RWPE1 (cell line): ENCODE results near the gene SYT12.

Experiments
- CTCF ChIA-PET: fragments of 350-600 bp; sonication (Branson Sonifier 250); formaldehyde crosslinking; extraction: SDS; loops from one replicate; lab custom pipeline; 2021; lab: Yijun Ruan, JAX
- POLR2A ChIA-PET: fragments of 400-600 bp; formaldehyde crosslinking; extraction: SDS; loops from one replicate; lab custom pipeline; 2020; ENCODE audit warnings: antibody characterized with exemption; ENCODE audit not compliant: low non-redundant PET; lab: Yijun Ruan, JAX
- DNase-seq: peaks from one replicate; pipeline ENCODE4 v3.0.0; 2012; ENCODE audit warnings: low spot score
- H3K27ac ChIP-seq: fragments of 450-650 bp; 2 replicates; pipeline ENCODE4 v1.5.1; 2017
- CTCF ChIP-seq: fragments of 450-650 bp; conservative IDR thresholded peaks from 2 replicates; pipeline ENCODE4 v1.5.1; 2017; ENCODE audit warnings: low read depth, mild to moderate bottlenecking

Gene SYT12

GRCh38 chr11:67066333-67066709 lies 43.4 kb downstream of the SYT12 start:
- peak overlapping the region; percentile 100 for H3K27ac ChIP-seq
- TF ChIP-seq CTCF = no peak
- no peak for DNase-seq
- ChIA-PET POLR2A (interaction anchor here (0.6 kb wide), 1 partner anchor 288 kb away, joined by 3 read pairs; no protein-coding TSS in a partner anchor), CTCF (no interaction called here)

GRCh38 chr11:67071420-67072284 lies 48.7 kb downstream of the SYT12 start:
- POLR2A ChIA-PET = interaction anchor here (0.8 kb wide), 1 partner anchor 9 kb away, joined by 4 read pairs; no protein-coding TSS in a partner anchor
- CTCF ChIA-PET = interaction anchor here (0.6 to 0.8 kb wide), 3 partner anchors 9 to 35 kb away, joined by 3 to 4 read pairs (median 4); no protein-coding TSS in a partner anchor

GRCh38 chr11:67072295-67072694 lies 49.4 kb downstream of the SYT12 start:
- peak overlapping the region; percentile 100 for H3K27ac ChIP-seq
- CTCF ChIA-PET = interaction anchor here (0.6 to 0.7 kb wide), 2 partner anchors 9 to 95 kb away, joined by 3 read pairs; no protein-coding TSS in a partner anchor
- POLR2A ChIA-PET = no interaction called here
- DNase-seq = no peak
- no peak for TF ChIP-seq CTCF

More at GRCh38 chr11:67071420-67072284, 48.7 kb downstream of the SYT12 start:
- TF ChIP-seq CTCF = peak; percentile 28
- no peak for DNase-seq
- H3K27ac ChIP-seq = peak overlapping the region; percentile 100

- no peak for TF ChIP-seq CTCF
- POLR2A ChIA-PET = no interaction called here
- DNase-seq = no peak
- CTCF ChIA-PET = interaction anchor here (0.5 to 0.7 kb wide), 2 partner anchors 20 to 433 kb away, joined by 3 to 4 read pairs; no protein-coding TSS in a partner anchor
- peak overlapping the region; percentile 100 for H3K27ac ChIP-seq
These were observed 51.0 kb downstream of the SYT12 start for GRCh38 chr11:67073908-67074307.

GRCh38 chr11:67076202-67076601 lies 53.3 kb downstream of the SYT12 start:
- no peak for DNase-seq
- ChIA-PET POLR2A (interaction anchor here (0.6 kb wide), 1 partner anchor 235 kb away, joined by 3 read pairs; no protein-coding TSS in a partner anchor), CTCF (interaction anchor here (0.8 kb wide), 1 partner anchor 270 kb away, joined by 4 read pairs; no protein-coding TSS in a partner anchor)
- peak overlapping the region; percentile 100 for H3K27ac ChIP-seq
- no peak for TF ChIP-seq CTCF

GRCh38 chr11:67079065-67079705 lies 56.3 kb downstream of the SYT12 start:
- POLR2A ChIA-PET = no interaction called here
- CTCF ChIA-PET = no interaction called here
- TF ChIP-seq CTCF = no peak
- DNase-seq = no peak
- H3K27ac ChIP-seq = peak overlapping the region; percentile 100
